NCI-H2107 (cell line): Measurements from ENCODE around the gene ZNF831.

Source experiments
- DNase-seq: peaks from one replicate; lab custom pipeline; 2025; lab: John Stamatoyannopoulos, UW

Gene ZNF831

GRCh38 chr20:59247731-59248684 is 84.4 kb downstream of the ZNF831 start:
- no peak for DNase-seq

DNA sequence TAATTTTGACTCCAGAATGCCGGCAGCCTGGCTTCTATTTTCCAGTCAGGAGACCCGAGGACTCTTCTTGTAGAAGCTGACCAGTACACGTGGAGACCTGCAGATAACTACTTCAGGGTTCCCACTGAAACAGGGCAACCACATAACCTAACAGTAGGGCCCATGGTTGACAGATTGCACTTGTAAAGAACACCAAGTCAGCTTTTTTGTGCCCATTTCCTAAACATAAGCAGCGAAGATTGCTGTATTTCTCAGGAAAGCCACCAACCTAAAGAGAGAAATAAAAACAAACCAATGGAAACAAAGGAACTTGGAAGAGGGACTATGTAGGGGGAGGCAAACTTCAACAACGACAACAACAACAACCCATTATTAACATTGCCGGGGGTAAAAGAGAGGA is 86.7 kb downstream of the ZNF831 start:
- no peak for DNase-seq

GRCh38 chr20:59253325-59253724 is 89.7 kb downstream of the ZNF831 start:
- no peak for DNase-seq

GRCh38 chr20:59253779-59254319 is 90.2 kb downstream of the ZNF831 start:
- no peak for DNase-seq

GRCh38 chr20:59255256-59255655 is 91.6 kb downstream of the ZNF831 start:
- DNase-seq: no peak

GRCh38 chr20:59258221-59258621 is 94.6 kb downstream of the ZNF831 start:
- DNase-seq: no peak

DNA sequence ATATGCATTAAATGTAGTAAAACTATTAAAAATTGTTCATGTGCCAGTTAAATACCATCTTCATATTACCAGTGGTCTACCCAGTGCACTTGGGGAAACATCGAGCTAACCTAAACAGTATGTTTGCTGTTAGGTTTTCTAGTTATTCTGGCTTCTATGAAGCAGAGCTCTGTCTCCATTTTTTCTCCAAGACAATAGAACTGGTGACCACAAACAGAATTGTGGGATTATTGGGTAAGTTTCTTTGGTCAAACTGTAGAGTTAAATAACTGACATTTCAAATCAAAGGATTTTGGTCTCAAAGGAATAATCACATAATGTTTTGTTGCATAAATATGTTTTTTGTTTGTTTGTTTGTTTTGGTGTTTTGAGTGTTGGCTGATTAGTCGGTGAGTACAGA is 96.3 kb downstream of the ZNF831 start:
- no peak for DNase-seq

DNA sequence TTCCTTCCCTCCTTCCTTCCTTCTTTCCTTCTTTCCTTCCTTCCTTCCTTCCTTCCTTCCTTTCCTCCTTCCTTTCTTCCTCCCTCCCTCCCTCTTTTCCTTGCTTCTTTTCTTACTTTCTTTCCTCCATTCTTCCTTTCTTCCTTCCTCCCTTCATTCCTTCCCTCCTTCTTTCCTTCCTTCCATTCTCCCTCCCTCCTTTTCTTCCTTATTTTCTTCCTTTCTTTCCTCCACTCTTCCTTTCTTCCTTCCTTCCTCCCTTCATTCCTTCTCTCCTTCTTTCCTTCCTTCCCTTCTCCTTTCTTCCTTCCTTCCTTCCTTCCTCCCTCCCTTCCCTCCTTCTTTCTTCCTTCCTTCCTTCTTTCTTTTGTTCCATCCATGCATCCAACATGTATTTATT is 101.7 kb downstream of the ZNF831 start:
- DNase-seq: no peak

GRCh38 chr20:59268870-59269269 is 105.2 kb downstream of the ZNF831 start:
- DNase-seq: no peak

GRCh38 chr20:59269411-59270025 is 105.9 kb downstream of the ZNF831 start:
- no peak for DNase-seq

GRCh38 chr20:59270380-59270779 is 106.8 kb downstream of the ZNF831 start:
- no peak for DNase-seq

GRCh38 chr20:59273739-59274357 is 110.2 kb downstream of the ZNF831 start:
- DNase-seq: no peak

DNA sequence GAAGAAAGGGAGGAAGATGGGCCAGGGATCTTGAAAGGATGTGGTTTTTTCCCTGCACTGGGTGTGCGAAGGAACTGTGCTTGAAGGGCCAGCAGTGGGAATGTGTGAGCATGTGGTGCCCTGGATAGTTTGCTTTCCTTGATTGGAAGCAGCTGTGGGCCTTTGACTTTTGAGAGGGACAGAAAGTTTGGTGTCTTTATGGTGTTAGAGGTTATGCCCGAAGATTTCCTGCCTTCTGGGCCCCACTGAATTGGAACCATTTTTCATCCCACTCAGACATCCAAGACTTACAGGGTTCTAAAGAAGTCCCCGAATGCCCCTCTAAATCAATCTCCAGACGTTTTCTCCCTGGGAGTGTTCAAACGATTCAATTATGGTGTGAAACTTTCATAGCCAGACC is 113.3 kb downstream of the ZNF831 start:
- DNase-seq: no peak

- DNase-seq: no peak
Observed at GRCh38 chr20:59284470-59284869, 120.8 kb downstream of the ZNF831 start.

DNA sequence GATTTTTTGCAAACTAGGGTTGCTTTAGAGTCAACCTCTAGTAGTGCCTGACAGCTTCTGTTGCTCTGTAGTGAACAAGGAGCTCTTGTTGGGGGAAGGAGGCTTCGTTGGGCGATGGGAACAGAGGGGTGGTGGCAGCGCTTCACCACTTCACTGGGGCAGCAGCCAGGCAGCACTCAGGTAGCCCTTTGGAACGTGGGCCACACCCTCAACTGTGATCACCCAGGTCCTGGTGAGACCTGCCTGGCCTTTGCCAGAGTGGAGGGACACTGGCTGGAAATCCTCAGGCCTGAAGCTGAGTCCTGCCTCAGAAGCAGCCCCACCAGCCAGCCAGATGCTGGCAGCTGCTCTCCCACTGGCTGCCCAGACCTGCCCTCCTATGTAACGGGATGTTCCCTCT is 126.4 kb downstream of the ZNF831 start:
- no peak for DNase-seq

DNA sequence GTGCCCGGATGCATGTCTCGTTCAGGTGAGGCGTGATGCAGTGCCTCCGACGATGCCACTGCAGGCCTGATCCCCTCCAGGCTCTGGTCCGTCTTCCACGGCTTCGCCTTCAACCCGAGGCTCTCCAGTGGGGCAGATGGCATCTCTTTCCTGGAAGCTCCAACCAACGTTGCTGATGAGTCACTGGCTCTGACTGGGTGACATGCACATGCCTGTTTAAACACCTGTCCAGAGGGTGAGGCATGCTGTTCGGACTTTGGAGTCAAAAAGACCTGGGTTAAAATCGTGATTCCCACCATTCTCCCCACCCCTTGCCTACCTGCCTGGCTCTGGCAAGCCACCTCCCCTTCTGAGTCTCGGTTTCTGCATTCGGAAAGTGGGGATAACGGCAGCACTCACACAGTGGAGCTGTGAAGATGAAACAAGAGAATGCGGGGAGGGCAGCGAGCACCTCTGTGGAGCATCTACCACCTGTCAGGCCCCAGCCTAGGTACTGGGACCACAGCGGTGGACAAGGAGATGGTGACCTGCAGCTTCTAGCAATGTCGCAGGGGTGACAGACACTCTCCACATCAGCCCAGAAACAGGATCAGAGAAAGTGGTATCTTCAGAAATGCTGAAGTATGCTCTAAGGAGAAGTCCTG is 128.2 kb downstream of the ZNF831 start:
- no peak for DNase-seq

DNA sequence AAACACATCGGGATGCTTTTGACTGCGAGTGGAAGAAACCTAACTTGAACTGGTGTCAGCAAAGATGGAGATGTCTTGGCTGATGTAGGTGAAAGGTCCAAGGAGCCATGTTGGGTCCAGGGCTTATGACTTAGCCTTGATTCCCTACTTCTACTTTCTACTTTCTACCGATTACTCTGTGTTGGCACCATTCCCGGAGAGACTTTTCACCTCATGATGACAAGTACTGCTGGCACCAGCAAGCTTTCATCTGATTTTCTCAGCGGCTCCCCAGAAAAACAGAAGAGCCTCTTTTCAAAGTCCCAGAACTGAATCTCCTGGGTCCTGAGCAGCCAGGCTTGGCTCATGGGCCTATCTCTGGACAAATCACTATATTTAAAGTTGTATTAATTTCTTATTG is 131.9 kb downstream of the ZNF831 start:
- no peak for DNase-seq

- no peak for DNase-seq
Observed at GRCh38 chr20:59297686-59298085, 134.1 kb downstream of the ZNF831 start.

GRCh38 chr20:59299945-59300332 is 136.3 kb downstream of the ZNF831 start:
- DNase-seq: no peak

DNA sequence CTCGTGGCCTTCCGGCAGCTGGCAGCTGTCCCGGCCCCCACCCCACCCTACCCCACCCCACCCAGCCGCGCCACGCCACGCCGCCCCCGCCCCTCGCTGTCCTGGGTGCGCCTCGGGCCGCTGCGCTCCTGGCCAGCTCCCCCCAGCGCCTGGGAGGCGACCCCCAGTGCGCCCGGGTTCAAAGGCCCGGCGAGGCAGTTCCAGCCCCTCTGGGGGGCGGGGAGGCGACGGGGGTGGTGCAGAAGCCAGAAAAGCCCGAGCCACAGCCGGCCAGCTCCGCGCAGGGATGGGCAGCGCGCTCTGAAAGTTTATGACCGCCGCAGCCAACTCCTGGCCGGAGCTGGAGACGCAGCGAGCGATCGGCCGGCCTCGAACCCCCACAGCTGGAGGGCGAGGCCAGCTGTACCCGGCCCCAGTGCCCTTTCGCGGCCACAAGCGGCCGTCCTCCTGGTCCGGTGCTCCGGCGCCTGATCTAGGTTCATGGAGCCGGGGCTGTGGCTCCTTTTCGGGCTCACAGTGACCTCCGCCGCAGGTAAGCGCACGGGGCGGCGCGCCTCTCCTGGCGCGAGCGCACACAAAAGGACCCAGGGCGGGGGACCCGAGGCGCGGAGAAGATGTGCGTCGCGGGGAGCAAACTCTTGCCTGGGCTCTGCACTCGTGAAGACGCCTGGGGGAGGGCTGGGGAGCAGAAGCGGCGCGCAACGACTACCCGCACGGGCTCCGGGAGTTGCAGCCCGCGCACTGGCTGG is 136.9 kb downstream of the ZNF831 start, which contains the start of gene EDN3:
TSS of gene EDN3 (plus strand) at position 279 of the 749 bp plus-strand sequence. CDS start at position 481, 202 bp downstream.
- no peak for DNase-seq

DNA sequence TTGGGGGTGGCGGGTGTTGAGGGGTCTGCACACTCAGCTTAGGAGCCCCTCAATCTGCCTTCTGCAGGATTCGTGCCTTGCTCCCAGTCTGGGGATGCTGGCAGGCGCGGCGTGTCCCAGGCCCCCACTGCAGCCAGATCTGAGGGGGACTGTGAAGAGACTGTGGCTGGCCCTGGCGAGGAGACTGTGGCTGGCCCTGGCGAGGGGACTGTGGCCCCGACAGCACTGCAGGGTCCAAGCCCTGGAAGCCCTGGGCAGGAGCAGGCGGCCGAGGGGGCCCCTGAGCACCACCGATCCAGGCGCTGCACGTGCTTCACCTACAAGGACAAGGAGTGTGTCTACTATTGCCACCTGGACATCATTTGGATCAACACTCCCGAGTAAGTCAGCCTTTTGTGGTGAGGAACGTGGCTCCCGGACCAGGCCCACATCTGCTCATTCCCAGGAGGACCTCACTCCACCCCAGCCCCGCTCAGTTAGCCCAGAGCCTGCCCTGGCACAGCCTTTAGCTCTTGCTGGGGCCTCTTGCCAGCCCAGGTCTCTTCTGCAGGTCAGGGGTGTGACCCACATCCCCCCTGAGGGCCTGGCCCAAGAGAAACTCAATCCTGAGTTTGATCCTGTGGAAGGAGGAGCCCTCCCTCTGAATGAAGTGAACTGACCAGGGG is 137.9 kb downstream of the ZNF831 start:
- DNase-seq: no peak
